Neutrophil (primary cell): ENCODE results near the gene ANXA2.

Experiments
- H3K27ac ChIP-seq: fragments of 200-600 bp; sonication (generic); 2 replicates; pipeline ENCODE4 v1.5.1; 2016; ENCODE audit warnings: mild to moderate bottlenecking, moderate library complexity
- H3K27me3 ChIP-seq: fragments of 200-600 bp; sonication (generic); 2 replicates; pipeline ENCODE4 v1.6.0; 2016; ENCODE audit warnings: mild to moderate bottlenecking
- H3K36me3 ChIP-seq: fragments of 200-600 bp; sonication (generic); 2 replicates; pipeline ENCODE4 v1.5.1; 2017
- H3K4me1 ChIP-seq, 2 experiments: fragments of 200-600 bp in 1 of 2; sonication (generic) in 1 of 2; 1 replicate in 1 of 2; 2 replicates in 1 of 2; pipeline versions ENCODE4 v1.5.1 to v1.6.1; 2013 to 2016; ENCODE audit warnings: low read depth in 1 of 2, low read length in 1 of 2, mild to moderate bottlenecking in 1 of 2, moderate library complexity in 1 of 2; ENCODE audit not compliant: control insufficient read depth in 1 of 2, insufficient read depth in 1 of 2
- H3K4me3 ChIP-seq, 2 experiments: fragments of 200-600 bp in 1 of 2; sonication (generic) in 1 of 2; 1 replicate in 1 of 2; 2 replicates in 1 of 2; pipeline ENCODE4 v1.5.1; 2013 to 2016; ENCODE audit warnings: low read depth in 1 of 2, low read length in 1 of 2, mild to moderate bottlenecking in 1 of 2, moderate library complexity in 1 of 2
- H3K9me3 ChIP-seq: fragments of 200-600 bp; sonication (generic); 2 replicates; pipeline ENCODE4 v1.5.1; 2016
- CTCF ChIP-seq: fragments of 200-600 bp; sonication (generic); IDR thresholded peaks from 2 replicates; pipeline ENCODE4 v1.5.1; 2016; ENCODE audit warnings: antibody characterized with exemption

ANXA2 gene

DNA sequence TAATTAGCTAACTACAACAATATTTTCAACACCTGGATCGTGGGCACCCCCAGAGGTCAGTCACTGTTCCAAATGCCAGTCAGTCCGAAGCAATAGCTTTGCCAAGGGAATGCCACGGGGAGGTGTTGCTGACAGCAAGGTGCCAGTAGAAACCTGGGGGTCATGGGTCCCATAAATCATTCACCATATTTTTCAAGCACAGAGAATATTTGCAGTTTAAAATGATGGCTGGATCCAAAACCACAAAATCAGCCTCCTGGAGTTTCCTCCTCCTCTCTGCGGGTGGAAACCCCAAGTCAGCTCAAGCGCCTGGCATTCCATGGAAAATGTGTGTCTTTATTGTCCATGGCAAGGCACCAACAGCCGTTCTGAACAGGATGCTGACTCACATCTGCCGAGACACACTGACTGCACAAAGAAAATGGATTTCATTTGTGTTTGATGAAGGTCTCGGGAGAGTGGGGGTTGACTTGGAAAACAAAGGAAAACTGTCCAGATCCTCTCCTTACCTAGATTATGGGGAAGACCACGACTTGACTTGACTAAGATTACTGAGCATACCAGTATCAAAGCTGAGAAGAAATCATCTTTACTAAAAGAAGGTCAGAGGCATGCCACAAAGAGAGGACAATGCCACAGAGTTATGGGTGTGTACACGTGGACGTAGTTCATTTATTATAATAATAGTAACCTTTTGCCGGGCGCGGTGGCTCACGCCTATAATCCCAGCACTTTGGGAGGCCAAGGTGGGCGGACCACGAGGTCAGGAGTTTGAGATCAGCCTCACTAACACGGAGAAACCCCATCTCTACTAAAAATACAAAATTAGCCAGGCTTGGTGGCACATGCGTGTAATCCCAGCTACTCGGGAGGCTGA, 26.4 kb downstream of the ANXA2 start:
- no peak overlapping the region for H3K4me3 ChIP-seq

DNA sequence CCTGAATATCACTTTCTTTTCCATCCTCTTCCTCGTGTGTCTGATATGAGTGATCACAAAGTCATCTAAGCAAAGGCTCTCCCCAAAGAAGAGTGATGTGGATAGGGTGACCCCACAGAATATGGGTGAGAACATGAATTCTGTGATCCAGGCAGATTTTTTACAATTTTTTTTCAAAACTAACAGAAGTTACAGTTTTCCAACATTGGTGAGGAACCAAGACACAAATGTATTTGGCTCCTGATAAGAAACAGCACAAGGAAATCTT, 27.0 kb downstream of the ANXA2 start:
- Histone ChIP-seq H3K4me1 (no peaks in the 10 kb centered on the region), H3K4me3 (no peak overlapping the region), H3K36me3 (no peaks in the 10 kb centered on the region), H3K9me3 (no peaks in the 10 kb centered on the region), H3K27me3 (peaks cover 25% of the 10 kb centered on the region), H3K27ac (no peak overlapping the region)
- TF ChIP-seq CTCF, result no peak

More for the DNA sequence above, 26.4 kb downstream of the ANXA2 start:
- no peak for TF ChIP-seq CTCF
- Histone ChIP-seq H3K9me3 (no peaks in the 10 kb centered on the region), H3K4me1 (no peaks in the 10 kb centered on the region), H3K36me3 (no peaks in the 10 kb centered on the region), H3K27ac (no peak overlapping the region), H3K27me3 (peaks cover 25% of the 10 kb centered on the region)

DNA sequence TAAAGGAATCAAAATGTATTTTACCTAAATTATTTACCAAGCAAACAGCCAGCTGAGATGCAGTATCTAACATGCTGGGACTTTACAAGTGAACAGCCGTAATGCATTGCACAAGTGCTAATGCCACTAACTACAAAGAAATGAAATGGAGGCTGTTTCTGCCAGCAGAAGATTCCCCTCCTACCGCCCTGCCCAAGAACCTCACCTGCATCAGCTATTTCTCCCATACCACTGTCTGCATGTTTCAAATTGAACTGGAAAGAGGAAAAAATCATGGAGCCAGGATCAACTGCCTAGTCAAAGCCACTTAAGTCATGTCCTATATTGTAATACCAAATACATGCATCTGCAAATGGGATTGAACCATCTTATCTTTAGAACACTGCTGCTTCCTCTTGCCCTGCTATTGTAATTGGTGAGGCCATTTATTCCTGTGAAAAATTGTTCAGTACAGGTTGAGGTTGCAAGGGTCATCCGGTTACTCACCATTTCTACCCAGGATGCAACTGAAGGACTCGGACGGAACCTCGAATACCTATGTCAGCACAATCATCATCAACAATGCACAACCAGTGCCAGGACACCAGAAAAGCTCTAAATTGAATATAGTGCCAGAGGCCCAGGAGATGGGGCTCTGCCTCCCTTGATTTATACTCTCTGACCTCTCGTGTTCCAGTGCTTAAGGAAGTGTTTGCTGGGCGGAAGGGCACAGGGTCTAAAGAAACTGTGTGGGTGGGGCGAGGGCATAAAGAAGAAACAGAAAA, 27.5 kb downstream of the ANXA2 start:
- H3K36me3 ChIP-seq, result no peaks in the 10 kb centered on the region
- H3K27ac ChIP-seq, result no peak overlapping the region
- no peaks in the 10 kb centered on the region for H3K9me3 ChIP-seq
- peaks cover 25% of the 10 kb centered on the region for H3K27me3 ChIP-seq
- H3K4me3 ChIP-seq, result no peak overlapping the region
- TF ChIP-seq CTCF, result no peak
- H3K4me1 ChIP-seq, result no peaks in the 10 kb centered on the region

DNA sequence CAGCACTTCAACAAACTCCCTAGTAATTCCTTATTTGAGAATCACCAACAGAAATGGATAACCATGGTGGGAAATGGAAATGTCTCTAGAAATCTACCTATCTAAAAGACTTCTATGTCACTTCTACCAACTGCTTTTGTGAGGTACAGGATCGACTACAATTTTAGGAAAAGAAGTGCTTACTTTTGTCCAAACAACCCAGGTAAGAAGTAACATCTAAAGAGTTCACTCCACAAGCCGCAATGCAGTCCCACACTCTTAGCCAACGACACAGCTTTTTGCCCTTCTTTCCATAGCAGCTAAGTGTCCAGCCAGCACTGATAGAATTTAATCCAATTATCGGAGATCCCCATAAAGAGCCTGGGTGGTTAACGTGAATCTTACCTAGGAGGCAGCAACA, 28.1 kb downstream of the ANXA2 start:
- Histone ChIP-seq H3K4me1 (no peaks in the 10 kb centered on the region), H3K27ac (no peak overlapping the region), H3K4me3 (no peak overlapping the region), H3K36me3 (no peaks in the 10 kb centered on the region), H3K9me3 (no peaks in the 10 kb centered on the region), H3K27me3 (peaks cover 25% of the 10 kb centered on the region)
- TF ChIP-seq CTCF, result no peak

GRCh38 chr15:60364612-60364924, 33.2 kb downstream of the ANXA2 start:
- no peaks in the 10 kb centered on the region for H3K9me3 ChIP-seq
- peaks cover 5% of the 10 kb centered on the region for H3K27me3 ChIP-seq
- H3K4me1 ChIP-seq, result no peaks in the 10 kb centered on the region
- TF ChIP-seq CTCF, result no peak
- H3K36me3 ChIP-seq, result no peaks in the 10 kb centered on the region
- H3K27ac ChIP-seq, result no peak overlapping the region
- H3K4me3 ChIP-seq, result no peak overlapping the region
